Tibial nerve (tissue), 4 donors: ENCODE results near the gene FPGS. TPM values are rescaled to one million over a fixed set of nuclear protein-coding genes. Genes with fewer than 3 reads are reported as not detected.

Source experiments
- DNase-seq, 2 donors: peaks; one replicate each; pipeline ENCODE4 v3.0.0-alpha.2; 2019; ENCODE audit warnings: low spot score in 2 of 2
- H3K27ac ChIP-seq, 4 donors: fragments of 200-600 bp; sonication (generic) in 3 of 4; one replicate each; pipeline ENCODE4 v1.5.1; 2017 to 2019; ENCODE audit warnings: mild to moderate bottlenecking in 1 of 4
- H3K27me3 ChIP-seq, 2 donors: fragments of 200-600 bp; sonication (generic) in 1 of 2; one replicate each; pipeline versions ENCODE4 v1.5.1 to v1.6.0; 2017 to 2019
- H3K36me3 ChIP-seq, 3 donors: fragments of 200-600 bp; sonication (generic); one replicate each; pipeline ENCODE4 v1.5.1; 2018 to 2019
- H3K4me1 ChIP-seq, 4 donors: fragments of 200-600 bp; sonication (generic) in 3 of 4; one replicate each; pipeline ENCODE4 v1.5.1; 2017 to 2019
- H3K4me3 ChIP-seq, 4 donors: fragments of 200-600 bp; sonication (generic) in 3 of 4; one replicate each; pipeline ENCODE4 v1.5.1; 2017 to 2019; ENCODE audit warnings: mild to moderate bottlenecking in 1 of 4, moderate library complexity in 1 of 4
- H3K9me3 ChIP-seq, 4 donors: fragments of 200-600 bp; sonication (generic) in 3 of 4; one replicate each; pipeline ENCODE4 v1.5.1; 2017 to 2019
- EP300 ChIP-seq, 2 donors: sonication (generic); formaldehyde crosslinking; IDR thresholded peaks; one replicate each; pipeline ENCODE4 v1.6.1; 2017; ENCODE audit warnings: antibody characterized with exemption in 2 of 2, mild to moderate bottlenecking in 1 of 2
- POLR2A ChIP-seq, 2 donors: fragments of 450-650 bp; IDR thresholded peaks; one replicate each; pipeline ENCODE4 v1.6.1; 2017; ENCODE audit warnings: antibody characterized with exemption in 2 of 2, mild to moderate bottlenecking in 2 of 2, moderate library complexity in 2 of 2
- WGBS, 2 donors: methylation state at CpG; one replicate each; pipeline ENCODE4 v1.1.5; 2018; 5-methylcytosine and 5-hydroxymethylcytosine counted together
- total RNA-seq, 4 donors: library from RNA; depleted of rRNA; stranded (reverse); fragments of >200 nt; gene quantifications; one replicate each; pipeline ENCODE4 v1.1.0, GENCODE V29; 2016
- TF ChIP-seq, protein P1 (sequence below), 5 experiments: fragments of 200-600 bp in 3 of 5; fragments of 450-650 bp in 2 of 5; sonication (generic) in 3 of 5; IDR thresholded peaks; one replicate each; pipeline ENCODE4 v1.5.1; 2016 to 2019; ENCODE audit warnings: antibody characterized with exemption in 5 of 5, mild to moderate bottlenecking in 3 of 5, moderate library complexity in 2 of 5

Gene FPGS
- total RNA-seq, 4 donors from 2014 or later = 136 to 309 (median 143) TPM

DNA sequence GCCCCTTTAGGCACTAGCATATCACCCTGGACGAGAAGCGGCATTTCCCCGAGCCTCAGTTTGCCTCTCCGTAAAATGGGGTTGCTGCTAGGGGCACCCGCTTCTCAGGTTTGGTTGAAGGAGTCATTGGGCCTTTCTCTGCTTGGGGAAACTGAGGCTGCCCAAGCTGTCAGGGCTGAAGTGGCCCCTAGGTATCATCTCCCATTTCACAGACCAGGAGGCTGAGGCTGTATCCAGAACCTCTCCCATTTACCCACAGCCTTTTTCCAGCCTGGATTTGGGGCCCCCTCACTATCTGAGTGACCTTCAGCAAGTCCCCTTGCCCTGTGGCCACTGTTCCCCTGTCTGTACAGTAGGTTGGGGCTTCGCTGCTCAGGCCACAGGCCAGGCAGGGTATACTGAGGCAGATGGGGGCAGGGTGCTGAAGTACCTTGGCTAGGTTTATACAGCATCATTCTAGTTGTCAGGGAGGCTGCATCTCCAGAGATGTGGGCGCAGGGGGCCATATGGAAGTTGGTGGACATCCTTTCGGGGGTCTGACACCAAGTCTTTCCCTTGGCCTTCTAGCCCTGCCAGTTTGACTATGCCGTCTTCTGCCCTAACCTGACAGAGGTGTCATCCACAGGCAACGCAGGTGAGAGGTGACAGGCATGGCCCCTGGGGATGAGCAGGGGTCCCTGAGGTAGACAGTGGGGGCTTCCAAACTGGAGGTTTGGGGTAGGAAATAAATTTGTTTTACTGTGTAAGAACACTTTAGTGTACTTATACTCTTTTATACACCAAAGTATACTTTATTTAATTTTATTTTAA, 7.9 kb downstream of the FPGS start:
- Histone ChIP-seq H3K27ac (peak overlapping the region; percentile 47 to 84 (median 62)), H3K4me3 (no peak overlapping the region), H3K9me3 (no peaks in the 10 kb centered on the region), H3K36me3 (peaks cover 9 to 99% (median 18%) of the 10 kb centered on the region in 3 donors), H3K27me3 (no peaks in the 10 kb centered on the region), H3K4me1 (peaks cover 0 to 43% (median 15%) of the 10 kb centered on the region in 4 donors)
- 92 to 94% methylated on average over 10 of the region's 10 CpGs for WGBS, 2 donors
- TF ChIP-seq POLR2A (IDR thresholded peaks at IDR 0.05) (no peak), EP300 (IDR thresholded peaks at IDR 0.05) (no peak)
- TF ChIP-seq, protein P1, sequence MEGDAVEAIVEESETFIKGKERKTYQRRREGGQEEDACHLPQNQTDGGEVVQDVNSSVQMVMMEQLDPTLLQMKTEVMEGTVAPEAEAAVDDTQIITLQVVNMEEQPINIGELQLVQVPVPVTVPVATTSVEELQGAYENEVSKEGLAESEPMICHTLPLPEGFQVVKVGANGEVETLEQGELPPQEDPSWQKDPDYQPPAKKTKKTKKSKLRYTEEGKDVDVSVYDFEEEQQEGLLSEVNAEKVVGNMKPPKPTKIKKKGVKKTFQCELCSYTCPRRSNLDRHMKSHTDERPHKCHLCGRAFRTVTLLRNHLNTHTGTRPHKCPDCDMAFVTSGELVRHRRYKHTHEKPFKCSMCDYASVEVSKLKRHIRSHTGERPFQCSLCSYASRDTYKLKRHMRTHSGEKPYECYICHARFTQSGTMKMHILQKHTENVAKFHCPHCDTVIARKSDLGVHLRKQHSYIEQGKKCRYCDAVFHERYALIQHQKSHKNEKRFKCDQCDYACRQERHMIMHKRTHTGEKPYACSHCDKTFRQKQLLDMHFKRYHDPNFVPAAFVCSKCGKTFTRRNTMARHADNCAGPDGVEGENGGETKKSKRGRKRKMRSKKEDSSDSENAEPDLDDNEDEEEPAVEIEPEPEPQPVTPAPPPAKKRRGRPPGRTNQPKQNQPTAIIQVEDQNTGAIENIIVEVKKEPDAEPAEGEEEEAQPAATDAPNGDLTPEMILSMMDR (IDR thresholded peaks at IDR 0.05) = no peak
- DNase-seq = no peak

DNA sequence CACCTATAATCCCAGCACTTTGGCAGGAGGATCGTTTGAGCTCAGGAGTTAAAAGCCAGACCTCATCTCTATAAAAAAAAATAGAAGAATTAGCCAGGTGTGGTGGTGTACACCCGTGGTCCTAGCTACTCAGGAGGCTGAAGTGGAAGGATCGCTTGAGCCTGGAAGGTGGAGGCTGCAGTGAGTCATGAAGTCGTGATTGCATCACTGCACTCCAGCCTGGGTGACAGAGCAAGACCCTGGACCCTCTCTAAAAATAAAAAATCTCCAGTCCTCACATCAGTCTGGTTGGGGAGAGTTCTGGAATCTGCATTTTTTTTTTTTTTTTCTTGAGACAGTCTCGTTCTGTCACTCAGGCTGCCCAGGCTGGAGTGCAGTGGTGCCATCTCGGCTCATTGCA, 9.3 kb downstream of the FPGS start:
- H3K27ac ChIP-seq = peak overlapping the region in 1 of 4 donors; percentile 23
- peaks cover 0 to 58% (median 15%) of the 10 kb centered on the region in 4 donors for H3K4me1 ChIP-seq
- no peaks in the 10 kb centered on the region for H3K27me3 ChIP-seq
- no peak overlapping the region for H3K4me3 ChIP-seq
- TF ChIP-seq, protein P1 (IDR thresholded peaks at IDR 0.05) = no peak
- no peak for TF ChIP-seq EP300 (IDR thresholded peaks at IDR 0.05)
- no peak for TF ChIP-seq POLR2A (IDR thresholded peaks at IDR 0.05)
- WGBS, 2 donors = 84% methylated on average over 6 of the region's 6 CpGs
- no peak for DNase-seq
- peaks cover 9 to 99% (median 22%) of the 10 kb centered on the region in 3 donors for H3K36me3 ChIP-seq
- H3K9me3 ChIP-seq = no peaks in the 10 kb centered on the region

DNA sequence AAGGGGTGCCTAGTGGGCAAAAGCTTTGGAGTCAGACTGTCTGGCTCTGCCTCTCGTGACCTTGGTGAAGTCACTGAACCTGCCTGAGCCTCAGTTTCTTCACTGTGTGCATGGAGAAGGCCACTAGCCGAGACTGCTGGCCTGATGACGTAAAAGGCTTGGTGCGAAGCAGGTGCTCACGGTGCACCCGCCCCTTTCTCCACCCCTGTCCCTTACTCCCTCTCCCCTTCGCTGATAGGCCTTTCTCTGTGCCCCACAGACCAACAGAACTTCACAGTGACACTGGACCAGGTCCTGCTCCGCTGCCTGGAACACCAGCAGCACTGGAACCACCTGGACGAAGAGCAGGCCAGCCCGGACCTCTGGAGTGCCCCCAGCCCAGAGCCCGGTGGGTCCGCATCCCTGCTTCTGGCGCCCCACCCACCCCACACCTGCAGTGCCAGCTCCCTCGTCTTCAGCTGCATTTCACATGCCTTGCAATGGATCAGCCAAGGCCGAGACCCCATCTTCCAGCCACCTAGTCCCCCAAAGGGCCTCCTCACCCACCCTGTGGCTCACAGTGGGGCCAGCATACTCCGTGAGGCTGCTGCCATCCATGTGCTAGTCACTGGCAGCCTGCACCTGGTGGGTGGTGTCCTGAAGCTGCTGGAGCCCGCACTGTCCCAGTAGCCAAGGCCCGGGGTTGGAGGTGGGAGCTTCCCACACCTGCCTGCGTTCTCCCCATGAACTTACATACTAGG, 10.4 kb downstream of the FPGS start:
- no peak for DNase-seq
- Histone ChIP-seq H3K4me3 (no peak overlapping the region), H3K27me3 (no peaks in the 10 kb centered on the region), H3K4me1 (peaks cover 0 to 67% (median 15%) of the 10 kb centered on the region in 4 donors), H3K9me3 (no peaks in the 10 kb centered on the region), H3K36me3 (peaks cover 7 to 99% (median 20%) of the 10 kb centered on the region in 3 donors), H3K27ac (peak overlapping the region in 3 of 4 donors; percentile 4 to 66 (median 53))
- 81 to 84% methylated on average over 11 to 19 of the region's 19 CpGs for WGBS, 2 donors
- TF ChIP-seq POLR2A (IDR thresholded peaks at IDR 0.05) (no peak), EP300 (IDR thresholded peaks at IDR 0.05) (no peak)

DNA sequence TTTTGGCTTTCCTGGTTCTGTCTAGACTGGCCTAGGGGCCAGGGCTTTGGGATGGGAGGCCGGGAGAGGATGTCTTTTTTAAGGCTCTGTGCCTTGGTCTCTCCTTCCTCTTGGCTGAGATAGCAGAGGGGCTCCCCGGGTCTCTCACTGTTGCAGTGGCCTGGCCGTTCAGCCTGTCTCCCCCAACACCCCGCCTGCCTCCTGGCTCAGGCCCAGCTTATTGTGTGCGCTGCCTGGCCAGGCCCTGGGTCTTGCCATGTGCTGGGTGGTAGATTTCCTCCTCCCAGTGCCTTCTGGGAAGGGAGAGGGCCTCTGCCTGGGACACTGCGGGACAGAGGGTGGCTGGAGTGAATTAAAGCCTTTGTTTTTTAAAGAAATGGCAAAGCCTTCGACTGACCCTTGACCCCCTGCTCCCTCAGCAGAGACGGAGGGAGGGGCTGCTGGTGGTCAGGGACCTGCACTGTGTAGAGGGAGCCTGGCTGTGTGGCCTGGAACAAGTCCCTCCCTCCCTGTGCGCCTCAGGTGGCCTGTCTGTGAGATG, 11.1 kb downstream of the FPGS start:
- peak in 1 of 2 donors; percentile 68 for TF ChIP-seq EP300 (IDR thresholded peaks at IDR 0.05)
- TF ChIP-seq POLR2A (IDR thresholded peaks at IDR 0.05) = no peak
- Histone ChIP-seq H3K27ac (peak overlapping the region in 3 of 4 donors; percentile 4 to 66 (median 53)), H3K4me3 (no peak overlapping the region), H3K9me3 (no peaks in the 10 kb centered on the region), H3K36me3 (peaks cover 2 to 99% (median 16%) of the 10 kb centered on the region in 3 donors), H3K4me1 (peaks cover 0 to 66% (median 15%) of the 10 kb centered on the region in 4 donors), H3K27me3 (no peaks in the 10 kb centered on the region)
- WGBS, 2 donors = 22 to 42% methylated on average over 9 of the region's 9 CpGs
- DNase-seq = no peak

DNA sequence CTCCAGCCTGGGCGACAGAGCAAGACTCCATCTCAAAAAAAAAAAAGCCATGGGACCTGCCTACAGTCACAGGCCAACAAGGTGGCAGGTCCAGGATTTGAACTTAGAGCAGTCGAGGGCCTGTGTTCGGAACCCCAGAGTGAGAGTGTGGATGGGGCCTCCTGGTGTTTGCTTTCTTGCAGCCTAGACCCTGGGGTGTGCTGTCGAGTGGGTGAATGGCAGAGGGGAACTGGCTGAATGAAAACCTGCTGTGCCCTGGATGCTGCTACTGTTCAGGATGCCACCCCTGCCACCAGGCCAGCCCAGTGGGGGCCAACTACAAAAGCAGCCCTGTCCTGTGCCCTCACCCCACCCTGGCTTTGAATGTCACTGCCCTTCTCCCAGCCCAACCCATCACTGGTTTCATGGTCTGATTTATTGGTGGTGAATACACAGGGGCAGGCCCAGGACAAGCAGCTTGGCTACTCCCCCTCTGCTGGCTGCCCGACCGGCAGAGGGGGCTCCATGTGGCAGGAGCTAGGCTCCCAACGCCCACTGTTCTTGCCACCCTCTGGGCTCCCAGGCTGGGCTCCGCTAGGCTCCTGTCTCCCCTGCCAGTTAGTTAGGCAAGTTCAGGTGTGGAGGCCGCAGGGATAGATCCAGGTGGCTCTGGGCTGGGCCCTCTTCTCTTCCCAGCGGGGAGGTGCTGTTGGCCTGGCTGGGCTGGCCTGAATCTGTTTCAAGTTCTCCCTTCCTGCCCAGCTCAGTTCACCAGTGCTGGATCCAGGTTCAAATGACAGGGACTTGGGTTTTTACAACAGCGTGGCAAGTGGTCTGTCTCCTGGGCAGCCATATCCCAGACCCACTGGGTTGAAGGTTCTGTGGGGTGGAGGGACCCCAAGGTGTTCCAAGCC, 12.2 kb downstream of the FPGS start:
- H3K27ac ChIP-seq = peak overlapping the region in 3 of 4 donors; percentile 50 to 66 (median 53)
- WGBS, 2 donors = 84 to 86% methylated on average over 7 to 11 of the region's 11 CpGs
- H3K36me3 ChIP-seq = peaks cover 7 to 99% (median 16%) of the 10 kb centered on the region in 3 donors
- no peaks in the 10 kb centered on the region for H3K27me3 ChIP-seq
- DNase-seq = no peak
- H3K4me3 ChIP-seq = no peak overlapping the region
- H3K9me3 ChIP-seq = no peaks in the 10 kb centered on the region
- no peak for TF ChIP-seq EP300 (IDR thresholded peaks at IDR 0.05)
- TF ChIP-seq POLR2A (IDR thresholded peaks at IDR 0.05) = no peak
- TF ChIP-seq, protein P1 (IDR thresholded peaks at IDR 0.05) = no peak
- H3K4me1 ChIP-seq = peaks cover 0 to 55% (median 10%) of the 10 kb centered on the region in 4 donors
